RWPE1 (cell line): ENCODE measurements around the gene VPS11.

Experiments used
- CTCF ChIA-PET: fragments of 350-600 bp; sonication (Branson Sonifier 250); formaldehyde crosslinking; extraction: SDS; loops from one replicate; lab custom pipeline; 2021; lab: Yijun Ruan, JAX
- POLR2A ChIA-PET: fragments of 400-600 bp; formaldehyde crosslinking; extraction: SDS; loops from one replicate; lab custom pipeline; 2020; ENCODE audit warnings: antibody characterized with exemption; ENCODE audit not compliant: low non-redundant PET; lab: Yijun Ruan, JAX
- DNase-seq: peaks from one replicate; pipeline ENCODE4 v3.0.0; 2012; ENCODE audit warnings: low spot score
- H3K27ac ChIP-seq: fragments of 450-650 bp; 2 replicates; pipeline ENCODE4 v1.5.1; 2017
- TF ChIP-seq, protein P1 (sequence below): fragments of 450-650 bp; conservative IDR thresholded peaks from 2 replicates; pipeline ENCODE4 v1.5.1; 2017; ENCODE audit warnings: low read depth, mild to moderate bottlenecking

The VPS11 gene

DNA sequence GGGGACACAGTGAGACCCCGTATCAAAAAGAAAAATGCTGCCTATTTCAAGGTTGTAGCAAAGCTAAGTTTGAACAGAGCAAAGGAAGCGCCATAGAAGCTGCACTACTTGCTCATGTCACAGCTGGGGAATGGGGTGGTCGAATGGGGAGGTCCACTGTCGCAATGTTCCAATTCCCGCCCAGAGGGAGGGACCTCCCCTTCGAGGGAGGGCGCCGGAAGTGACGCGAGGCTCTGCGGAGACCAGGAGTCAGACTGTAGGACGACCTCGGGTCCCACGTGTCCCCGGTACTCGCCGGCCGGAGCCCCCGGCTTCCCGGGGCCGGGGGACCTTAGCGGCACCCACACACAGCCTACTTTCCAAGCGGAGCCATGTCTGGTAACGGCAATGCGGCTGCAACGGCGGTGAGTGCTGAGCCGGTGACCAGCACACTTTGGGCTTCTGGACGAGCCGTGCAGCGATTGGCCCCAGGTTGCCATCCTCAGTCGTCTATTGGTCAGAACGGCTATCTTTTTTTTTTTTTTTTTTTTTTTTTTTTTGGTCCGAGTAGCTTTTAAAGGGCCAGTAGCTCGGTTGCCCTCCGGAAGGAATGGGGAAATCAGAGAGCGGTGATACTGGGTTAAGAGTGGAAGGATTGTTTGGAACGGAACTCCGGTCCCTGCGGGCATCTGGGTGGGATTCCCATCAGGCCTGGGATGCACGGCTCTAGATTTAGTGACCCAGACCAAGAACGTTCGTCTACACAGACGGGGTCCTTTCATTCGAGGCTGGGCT lies 17.2 kb downstream of the VPS11 start, which contains the start of gene HMBS:
Gene HMBS (plus strand): TSS at position 219 of the 774 bp plus-strand sequence. CDS start 153 bp downstream, at position 372.
- POLR2A ChIA-PET = interaction anchor here (0.6 to 1.8 kb wide), 12 partner anchors 10 to 1832 kb away, joined by 3 to 23 read pairs (median 8); partner anchors contain the start of gene VPS11
- CTCF ChIA-PET = interaction anchor here (0.6 to 0.8 kb wide), 3 partner anchors 9 to 23 kb away, joined by 3 to 4 read pairs (median 3); a partner anchor contains a TSS
- TF ChIP-seq, protein P1, sequence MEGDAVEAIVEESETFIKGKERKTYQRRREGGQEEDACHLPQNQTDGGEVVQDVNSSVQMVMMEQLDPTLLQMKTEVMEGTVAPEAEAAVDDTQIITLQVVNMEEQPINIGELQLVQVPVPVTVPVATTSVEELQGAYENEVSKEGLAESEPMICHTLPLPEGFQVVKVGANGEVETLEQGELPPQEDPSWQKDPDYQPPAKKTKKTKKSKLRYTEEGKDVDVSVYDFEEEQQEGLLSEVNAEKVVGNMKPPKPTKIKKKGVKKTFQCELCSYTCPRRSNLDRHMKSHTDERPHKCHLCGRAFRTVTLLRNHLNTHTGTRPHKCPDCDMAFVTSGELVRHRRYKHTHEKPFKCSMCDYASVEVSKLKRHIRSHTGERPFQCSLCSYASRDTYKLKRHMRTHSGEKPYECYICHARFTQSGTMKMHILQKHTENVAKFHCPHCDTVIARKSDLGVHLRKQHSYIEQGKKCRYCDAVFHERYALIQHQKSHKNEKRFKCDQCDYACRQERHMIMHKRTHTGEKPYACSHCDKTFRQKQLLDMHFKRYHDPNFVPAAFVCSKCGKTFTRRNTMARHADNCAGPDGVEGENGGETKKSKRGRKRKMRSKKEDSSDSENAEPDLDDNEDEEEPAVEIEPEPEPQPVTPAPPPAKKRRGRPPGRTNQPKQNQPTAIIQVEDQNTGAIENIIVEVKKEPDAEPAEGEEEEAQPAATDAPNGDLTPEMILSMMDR = no peak
- peak within 1 kb of the TSS; percentile 88 for H3K27ac ChIP-seq
- peak; percentile 89 for DNase-seq

DNA sequence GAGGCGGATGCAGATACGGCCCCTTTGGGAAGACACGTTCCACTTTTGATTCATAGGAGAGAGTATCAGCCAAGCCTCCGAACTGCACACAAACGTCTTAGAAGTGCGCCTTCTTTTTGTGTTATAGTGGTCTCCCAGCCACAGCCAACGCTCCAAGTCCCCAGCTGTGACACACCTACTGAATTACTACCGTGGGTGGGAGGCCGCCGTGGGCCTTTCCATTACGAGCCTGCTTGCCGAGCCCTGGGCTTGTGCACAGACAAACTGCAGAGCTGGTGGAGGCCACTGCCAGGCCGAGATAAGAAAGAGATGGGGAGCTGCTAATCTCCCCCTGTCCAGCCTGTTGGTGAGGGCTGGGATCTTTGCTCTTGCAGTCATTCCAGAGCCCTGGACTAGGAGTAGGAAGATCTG lies 17.8 kb downstream of the VPS11 start:
- TF ChIP-seq, protein P1 = no peak
- no peak for DNase-seq
- H3K27ac ChIP-seq = peak overlapping the region; percentile 88
- POLR2A ChIA-PET = interaction anchor here (0.6 to 1.8 kb wide), 11 partner anchors 12 to 1833 kb away, joined by 3 to 23 read pairs (median 8); partner anchors contain the start of genes DPAGT1 and VPS11
- CTCF ChIA-PET = interaction anchor here (0.6 to 0.8 kb wide), 3 partner anchors 8 to 24 kb away, joined by 3 to 4 read pairs (median 3); a partner anchor contains a TSS

DNA sequence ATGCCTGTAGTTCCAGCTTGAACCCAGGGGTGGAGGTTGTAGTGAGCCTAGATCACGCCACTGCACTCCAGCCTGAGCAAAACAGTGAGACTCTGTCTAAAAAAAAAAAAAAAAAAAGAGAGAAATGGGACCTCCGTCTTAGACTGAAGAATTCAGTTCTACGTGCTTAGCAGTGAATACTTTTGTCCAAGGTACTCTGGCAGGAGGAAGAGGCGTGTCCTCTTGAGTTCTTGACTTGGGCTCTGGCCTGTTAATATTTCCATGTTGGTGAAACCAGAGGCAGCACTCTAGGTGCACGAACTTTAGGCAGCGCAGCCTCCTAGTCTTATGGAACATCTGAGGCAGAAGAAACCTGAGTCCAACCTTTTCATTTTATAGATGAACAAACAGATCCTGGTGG lies 19.5 kb downstream of the VPS11 start:
- H3K27ac ChIP-seq = peak overlapping the region; percentile 70
- ChIA-PET POLR2A (no interaction called here), CTCF (no interaction called here)

DNA sequence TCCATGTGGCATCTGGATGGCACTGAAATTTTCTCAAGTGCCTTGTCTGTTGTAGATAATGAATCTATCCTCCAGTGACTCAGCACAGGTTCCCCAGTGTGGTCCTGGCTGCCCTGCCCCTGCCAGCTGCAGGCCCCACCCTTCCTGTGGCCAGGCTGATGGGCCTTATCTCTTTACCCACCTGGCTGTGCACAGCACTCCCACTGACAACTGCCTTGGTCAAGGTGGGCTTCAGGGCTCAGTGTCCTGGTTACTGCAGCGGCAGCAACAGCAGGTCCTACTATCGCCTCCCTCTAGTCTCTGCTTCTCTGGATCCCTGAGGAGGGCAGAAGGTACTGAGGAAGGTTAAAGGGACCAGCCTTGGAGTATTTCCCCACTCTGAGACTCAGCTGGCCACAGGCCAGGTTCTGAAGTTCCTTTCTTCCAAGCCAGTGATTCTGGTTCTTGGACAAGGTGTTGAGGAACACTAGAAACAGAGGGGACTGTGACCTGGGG lies 20.2 kb downstream of the VPS11 start:
- no peak for DNase-seq

More for the DNA sequence above, 19.5 kb downstream of the VPS11 start:
- no peak for DNase-seq
- TF ChIP-seq, protein P1 = no peak

DNA sequence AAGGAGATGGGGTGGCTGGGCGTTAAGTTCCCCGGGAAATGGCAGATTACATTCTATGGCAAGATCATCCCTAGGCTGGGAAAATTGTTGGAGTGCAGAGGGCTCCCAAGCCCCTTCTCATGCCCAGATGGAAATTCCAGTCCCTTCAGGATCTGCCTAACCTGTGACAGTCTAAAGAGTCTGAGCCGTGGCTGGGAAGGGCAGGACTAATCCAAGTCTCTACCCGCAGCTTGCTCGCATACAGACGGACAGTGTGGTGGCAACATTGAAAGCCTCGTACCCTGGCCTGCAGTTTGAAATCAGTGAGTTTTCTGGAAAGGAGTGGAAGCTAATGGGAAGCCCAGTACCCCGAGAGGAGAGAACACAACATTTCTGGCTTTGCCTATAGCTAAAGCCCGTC lies 20.8 kb downstream of the VPS11 start:
- POLR2A ChIA-PET = no interaction called here
- H3K27ac ChIP-seq = peak overlapping the region; percentile 70
- CTCF ChIA-PET = no interaction called here
- TF ChIP-seq, protein P1 = no peak
- no peak for DNase-seq

More for the DNA sequence above, 20.2 kb downstream of the VPS11 start:
- H3K27ac ChIP-seq = peak overlapping the region; percentile 70
- ChIA-PET POLR2A (no interaction called here), CTCF (no interaction called here)
- TF ChIP-seq, protein P1 = no peak

DNA sequence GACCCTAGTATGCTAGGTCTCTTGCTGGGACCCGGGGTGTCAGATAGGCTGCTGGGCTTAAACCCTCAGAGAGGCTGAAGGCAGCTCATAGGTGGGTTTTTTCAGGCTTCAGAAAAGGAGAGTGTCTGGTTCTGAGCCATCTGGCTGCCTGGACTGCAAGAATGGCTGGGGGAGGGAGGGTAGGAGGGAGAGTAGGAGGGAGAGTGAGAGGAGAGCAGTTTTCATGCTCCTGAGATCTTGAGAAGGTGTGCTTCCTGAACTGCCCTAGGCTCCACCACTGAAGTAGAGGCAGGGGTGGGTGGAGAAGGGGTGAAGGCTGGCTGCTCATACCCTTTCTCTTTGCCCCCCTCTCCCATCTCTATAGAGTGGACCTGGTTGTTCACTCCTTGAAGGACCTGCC lies 21.7 kb downstream of the VPS11 start:
- CTCF ChIA-PET = no interaction called here
- TF ChIP-seq, protein P1 = no peak
- POLR2A ChIA-PET = no interaction called here
- H3K27ac ChIP-seq = peak overlapping the region; percentile 73
- DNase-seq = no peak
